ENCODE measurements around the gene LRRIQ4. TPM values are rescaled to one million over a fixed set of nuclear protein-coding genes. Genes with fewer than 3 reads are reported as not detected.

Gene LRRIQ4
- total RNA-seq, 1 donor from 2014 or later, result 0.16 TPM

DNA sequence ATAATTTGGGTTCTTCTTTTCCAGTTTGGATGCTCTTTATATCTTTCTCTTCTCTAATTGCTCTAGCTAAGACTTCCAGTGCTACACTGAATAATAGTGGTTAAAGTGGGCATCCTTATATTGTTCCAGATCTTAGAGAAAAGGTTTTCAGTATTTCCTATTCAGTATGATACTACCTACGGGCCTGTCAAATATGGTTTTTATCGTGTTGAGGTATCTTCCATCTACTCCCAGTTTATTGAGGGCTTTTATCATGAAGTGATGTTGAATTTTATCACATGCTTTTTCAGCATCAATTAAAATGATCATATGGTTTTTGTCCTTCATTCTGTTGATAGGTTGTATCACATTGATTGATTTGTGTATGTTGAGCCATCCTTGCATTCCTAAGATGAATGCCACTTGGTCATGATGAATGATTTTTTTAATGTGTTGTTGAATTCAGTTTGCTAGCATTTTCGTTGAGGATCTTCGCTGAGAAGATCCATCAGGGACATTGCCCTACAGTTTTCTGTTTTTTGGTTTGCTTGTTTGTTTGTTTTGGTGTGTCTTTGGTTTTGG lies 3.0 kb downstream of the LRRIQ4 start:
- intact Hi-C loops (cut with micrococcal nuclease), result no loop called here
- Mint-ChIP-seq H3K36me3 (ENCODE audit: low read depth) (peaks cover 12% of the 10 kb centered on the region), H3K27ac (no peak overlapping the region), H3K27me3 (ENCODE audit: low read depth) (peaks cover 33% of the 10 kb centered on the region), H3K4me1 (ENCODE audit: low read depth) (peaks cover 24% of the 10 kb centered on the region), H3K4me3 (ENCODE audit: low read depth) (no peak overlapping the region), H3K9me3 (peaks cover 24% of the 10 kb centered on the region)
- no peak for DNase-seq (ENCODE audit: low spot score)

DNA sequence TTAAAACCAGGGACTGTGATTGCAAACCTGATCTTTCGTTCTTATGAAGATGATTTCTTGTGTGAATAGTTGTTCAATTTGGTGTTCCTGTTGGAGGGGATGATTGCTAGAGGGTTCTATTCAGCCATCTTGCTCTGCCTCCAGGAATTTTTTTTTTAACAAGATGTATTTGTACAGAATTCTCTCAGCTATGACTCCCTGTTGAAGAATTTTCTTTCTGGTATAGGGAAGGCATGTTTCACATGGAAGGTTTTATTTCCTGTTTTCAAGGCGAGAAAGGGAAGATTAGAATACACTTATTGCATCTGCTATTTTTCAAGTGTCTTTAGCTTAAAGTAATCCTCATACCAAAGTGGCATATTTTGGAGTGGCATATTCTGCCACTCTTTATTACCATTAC lies 5.6 kb downstream of the LRRIQ4 start:
- Mint-ChIP-seq H3K27ac (no peak overlapping the region), H3K27me3 (ENCODE audit: low read depth) (peaks cover 35% of the 10 kb centered on the region), H3K9me3 (peaks cover 24% of the 10 kb centered on the region), H3K4me3 (ENCODE audit: low read depth) (no peak overlapping the region), H3K4me1 (ENCODE audit: low read depth) (peaks cover 10% of the 10 kb centered on the region), H3K36me3 (ENCODE audit: low read depth) (peaks cover 12% of the 10 kb centered on the region)
- intact Hi-C loops (cut with micrococcal nuclease), result no loop called here
- DNase-seq (ENCODE audit: low spot score), result no peak

DNA sequence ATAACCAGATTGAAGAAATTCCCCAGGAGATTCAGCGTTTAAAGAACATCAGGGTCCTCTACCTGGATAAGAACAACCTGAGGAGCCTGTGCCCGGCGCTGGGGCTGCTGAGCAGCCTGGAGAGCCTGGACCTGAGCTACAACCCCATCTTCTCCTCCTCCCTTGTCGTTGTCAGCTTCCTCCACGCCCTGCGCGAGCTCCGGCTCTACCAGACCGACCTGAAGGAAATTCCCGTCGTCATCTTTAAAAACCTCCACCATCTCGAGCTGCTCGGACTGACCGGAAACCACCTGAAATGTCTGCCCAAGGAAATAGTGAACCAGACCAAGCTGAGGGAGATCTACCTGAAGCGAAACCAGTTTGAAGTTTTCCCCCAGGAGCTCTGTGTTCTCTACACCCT lies 9.4 kb downstream of the LRRIQ4 start:
- Mint-ChIP-seq H3K27ac (no peak overlapping the region), H3K36me3 (ENCODE audit: low read depth) (no peaks in the 10 kb centered on the region), H3K4me1 (ENCODE audit: low read depth) (no peaks in the 10 kb centered on the region), H3K27me3 (ENCODE audit: low read depth) (peaks cover 25% of the 10 kb centered on the region), H3K4me3 (ENCODE audit: low read depth) (no peak overlapping the region), H3K9me3 (no peaks in the 10 kb centered on the region)
- DNase-seq (ENCODE audit: low spot score), result no peak
- intact Hi-C loops (cut with micrococcal nuclease), result no loop called here

DNA sequence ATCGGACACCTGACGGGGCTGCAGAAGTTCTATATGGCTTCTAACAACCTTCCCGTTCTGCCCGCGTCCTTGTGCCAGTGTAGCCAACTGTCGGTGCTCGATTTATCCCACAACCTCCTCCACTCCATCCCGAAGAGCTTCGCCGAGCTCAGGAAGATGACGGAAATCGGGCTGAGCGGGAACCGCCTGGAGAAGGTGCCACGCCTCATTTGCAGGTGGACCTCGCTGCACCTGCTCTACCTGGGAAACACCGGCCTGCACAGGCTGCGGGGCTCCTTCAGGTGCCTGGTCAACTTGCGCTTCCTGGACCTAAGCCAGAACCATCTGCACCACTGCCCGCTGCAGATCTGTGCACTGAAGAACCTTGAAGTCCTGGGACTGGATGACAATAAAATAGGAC lies 9.9 kb downstream of the LRRIQ4 start:
- Mint-ChIP-seq H3K4me3 (ENCODE audit: low read depth) (no peak overlapping the region), H3K36me3 (ENCODE audit: low read depth) (no peaks in the 10 kb centered on the region), H3K4me1 (ENCODE audit: low read depth) (no peaks in the 10 kb centered on the region), H3K27ac (no peak overlapping the region), H3K27me3 (ENCODE audit: low read depth) (peaks cover 21% of the 10 kb centered on the region), H3K9me3 (no peaks in the 10 kb centered on the region)
- no peak for DNase-seq (ENCODE audit: low spot score)
- intact Hi-C loops (cut with micrococcal nuclease), result no loop called here

DNA sequence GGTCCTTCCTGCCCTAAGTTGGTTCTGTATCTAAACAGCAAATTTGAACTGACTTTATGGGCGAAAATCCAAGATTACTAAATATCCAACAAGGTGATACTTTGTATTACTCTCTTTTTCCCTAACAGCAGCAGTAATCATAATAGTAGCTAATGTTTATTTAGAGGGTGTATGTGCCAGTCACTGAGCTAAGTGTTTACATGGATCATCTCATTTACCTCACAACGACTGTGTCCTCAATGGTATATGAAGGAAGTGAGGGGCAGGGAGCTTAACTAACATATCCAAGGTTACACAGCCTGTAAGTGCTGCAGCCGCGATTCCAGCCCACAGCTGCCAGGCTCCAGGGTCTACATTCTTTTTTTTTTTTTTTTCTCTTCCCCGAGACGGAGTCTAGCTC lies 10.3 kb downstream of the LRRIQ4 start:
- no peaks in the 10 kb centered on the region for H3K4me1 Mint-ChIP-seq (ENCODE audit: low read depth)
- H3K4me3 Mint-ChIP-seq (ENCODE audit: low read depth), result no peak overlapping the region
- H3K27me3 Mint-ChIP-seq (ENCODE audit: low read depth), result peaks cover 17% of the 10 kb centered on the region
- H3K27ac Mint-ChIP-seq, result no peak overlapping the region
- intact Hi-C loops (cut with micrococcal nuclease), result no loop called here
- no peak for DNase-seq (ENCODE audit: low spot score)
- no peaks in the 10 kb centered on the region for H3K36me3 Mint-ChIP-seq (ENCODE audit: low read depth)
- no peaks in the 10 kb centered on the region for H3K9me3 Mint-ChIP-seq

DNA sequence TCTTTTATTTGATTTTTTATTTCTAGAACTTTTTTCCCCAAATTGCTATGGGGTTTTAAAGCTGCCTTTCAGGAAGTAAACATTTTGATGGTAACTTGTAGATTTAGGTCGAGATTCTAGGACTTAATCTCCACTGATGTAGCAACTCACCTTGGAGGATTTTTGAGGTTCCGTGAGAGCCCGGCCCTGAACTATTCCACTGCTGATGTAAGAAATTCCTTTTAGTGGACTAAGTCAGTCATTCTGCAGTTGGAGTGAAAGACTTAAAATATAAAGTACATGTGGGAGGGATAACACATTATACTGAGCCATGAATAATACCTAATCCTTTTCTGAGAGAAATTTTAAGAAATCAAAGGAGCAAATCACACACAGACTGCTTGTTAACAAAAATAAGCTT lies 12.6 kb downstream of the LRRIQ4 start:
- Mint-ChIP-seq H3K4me1 (ENCODE audit: low read depth) (peaks cover 5% of the 10 kb centered on the region), H3K36me3 (ENCODE audit: low read depth) (no peaks in the 10 kb centered on the region)
- intact Hi-C loops (cut with micrococcal nuclease), result no loop called here

DNA sequence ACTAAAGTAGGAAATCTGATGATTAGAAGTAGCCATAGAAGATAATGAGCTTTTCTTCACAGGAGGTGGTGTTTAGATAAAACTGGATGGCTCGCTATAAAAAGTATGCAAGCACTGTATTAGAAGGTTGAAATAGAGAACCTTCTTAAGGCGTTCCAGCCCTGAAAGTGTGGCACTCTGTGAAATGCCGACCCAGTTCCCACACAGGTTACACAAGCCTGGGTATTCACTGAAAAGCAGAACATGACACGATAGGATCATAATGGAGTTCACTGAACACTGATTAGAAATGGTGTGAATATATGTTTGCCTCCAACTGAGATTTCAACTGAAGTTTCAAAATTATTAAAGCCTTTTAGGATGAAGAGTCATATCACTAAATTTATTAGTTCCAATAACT lies 15.0 kb downstream of the LRRIQ4 start:
- no peaks in the 10 kb centered on the region for H3K27me3 Mint-ChIP-seq (ENCODE audit: low read depth)
- no peaks in the 10 kb centered on the region for H3K36me3 Mint-ChIP-seq (ENCODE audit: low read depth)
- no peak overlapping the region for H3K27ac Mint-ChIP-seq
- H3K4me3 Mint-ChIP-seq (ENCODE audit: low read depth), result no peak overlapping the region
- DNase-seq (ENCODE audit: low spot score), result no peak
- intact Hi-C loops (cut with micrococcal nuclease), result no loop called here
- H3K4me1 Mint-ChIP-seq (ENCODE audit: low read depth), result peaks cover 5% of the 10 kb centered on the region
- H3K9me3 Mint-ChIP-seq, result no peaks in the 10 kb centered on the region

More for the DNA sequence above, 12.6 kb downstream of the LRRIQ4 start:
- no peak overlapping the region for H3K4me3 Mint-ChIP-seq (ENCODE audit: low read depth)
- H3K9me3 Mint-ChIP-seq, result no peaks in the 10 kb centered on the region
- no peak overlapping the region for H3K27ac Mint-ChIP-seq
- H3K27me3 Mint-ChIP-seq (ENCODE audit: low read depth), result peaks cover 2% of the 10 kb centered on the region
- DNase-seq (ENCODE audit: low spot score), result no peak

DNA sequence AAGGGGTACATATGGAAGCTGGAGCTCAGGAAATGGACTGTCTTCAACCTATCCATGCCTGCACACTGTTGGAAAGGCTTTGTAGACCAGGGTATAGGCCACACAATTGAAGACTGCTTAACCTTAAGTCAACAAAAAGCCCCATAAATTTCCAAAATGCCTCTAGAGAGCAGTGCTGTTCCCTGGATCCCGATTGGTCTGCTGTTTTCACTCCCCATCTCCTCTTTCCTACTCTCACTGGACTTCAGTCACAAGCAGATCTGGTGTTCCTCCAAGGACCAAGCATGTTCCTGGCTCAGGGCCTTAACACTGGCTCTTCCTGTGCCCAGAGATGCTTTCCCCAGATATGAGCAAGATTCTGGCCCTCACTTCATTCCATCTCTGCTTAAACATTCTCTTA lies 22.9 kb downstream of the LRRIQ4 start:
- intact Hi-C loops (cut with micrococcal nuclease), result no loop called here
- Mint-ChIP-seq H3K36me3 (ENCODE audit: low read depth) (no peaks in the 10 kb centered on the region), H3K27me3 (ENCODE audit: low read depth) (peaks cover 10% of the 10 kb centered on the region), H3K4me3 (ENCODE audit: low read depth) (no peak overlapping the region), H3K4me1 (ENCODE audit: low read depth) (no peaks in the 10 kb centered on the region), H3K9me3 (no peaks in the 10 kb centered on the region), H3K27ac (no peak overlapping the region)
- DNase-seq (ENCODE audit: low spot score), result no peak

DNA sequence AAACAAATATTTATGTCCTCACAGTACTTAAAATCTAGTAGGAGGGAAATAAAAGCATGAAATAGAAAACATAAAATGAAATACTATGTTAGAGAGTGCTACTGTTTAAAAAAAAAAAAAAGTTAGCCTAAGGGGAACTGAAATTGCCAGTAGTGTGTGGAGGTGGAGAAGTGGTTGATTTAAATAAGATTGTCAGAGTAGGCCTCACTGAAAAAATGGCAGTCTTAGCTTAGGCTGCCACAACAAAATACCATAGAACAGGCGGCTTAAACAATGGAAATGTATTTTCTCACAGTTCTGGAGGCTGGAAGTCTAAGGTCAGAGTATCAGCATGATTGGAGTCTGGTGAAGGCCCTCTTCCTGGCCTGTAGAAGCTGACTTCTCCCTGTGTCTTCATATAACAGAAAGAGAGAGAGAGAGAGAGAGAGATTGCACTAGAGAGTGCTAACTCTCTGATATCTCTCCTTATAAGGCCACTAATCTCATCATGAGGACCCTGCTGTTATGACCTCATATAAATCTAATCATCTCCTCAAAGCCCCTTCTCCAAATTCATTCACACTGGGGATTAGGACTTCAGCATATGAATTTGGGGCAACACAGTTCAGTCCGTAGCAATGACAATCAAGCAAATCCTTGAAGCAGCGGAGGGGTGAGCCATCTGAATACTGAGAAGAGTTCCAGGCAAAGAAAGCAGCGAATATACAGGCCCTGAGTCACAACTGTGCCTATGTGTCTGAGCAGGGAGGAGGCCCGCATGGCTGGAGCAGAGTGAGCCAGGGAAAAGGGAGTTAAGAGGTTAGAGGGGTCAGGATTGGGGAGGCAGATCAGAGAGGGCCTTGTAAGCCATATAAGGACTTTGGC lies 23.6 kb downstream of the LRRIQ4 start:
- Mint-ChIP-seq H3K4me3 (ENCODE audit: low read depth) (no peak overlapping the region), H3K9me3 (no peaks in the 10 kb centered on the region), H3K27ac (no peak overlapping the region), H3K4me1 (ENCODE audit: low read depth) (no peaks in the 10 kb centered on the region), H3K27me3 (ENCODE audit: low read depth) (peaks cover 15% of the 10 kb centered on the region), H3K36me3 (ENCODE audit: low read depth) (no peaks in the 10 kb centered on the region)
- DNase-seq (ENCODE audit: low spot score), result no peak
- intact Hi-C loops (cut with micrococcal nuclease), result no loop called here

DNA sequence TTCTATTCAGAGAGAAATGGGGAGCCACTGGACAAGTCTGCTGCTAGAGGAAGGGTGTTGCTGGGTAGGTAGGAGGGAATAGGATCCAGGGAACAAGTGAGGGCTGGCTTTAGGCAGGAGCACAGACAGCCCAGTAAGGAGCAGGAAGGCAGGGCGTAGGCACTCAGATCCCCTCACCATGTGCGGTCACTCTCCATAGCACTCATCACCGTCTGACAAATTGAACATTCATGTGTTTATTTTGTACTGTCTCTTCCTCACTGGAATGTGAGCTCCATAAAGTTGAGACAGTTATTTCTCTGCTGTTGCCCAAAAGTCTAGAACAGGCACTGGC lies 24.2 kb downstream of the LRRIQ4 start:
- no peaks in the 10 kb centered on the region for H3K4me1 Mint-ChIP-seq (ENCODE audit: low read depth)
- intact Hi-C loops (cut with micrococcal nuclease), result no loop called here
- H3K4me3 Mint-ChIP-seq (ENCODE audit: low read depth), result no peak overlapping the region
- H3K36me3 Mint-ChIP-seq (ENCODE audit: low read depth), result no peaks in the 10 kb centered on the region
- peaks cover 19% of the 10 kb centered on the region for H3K27me3 Mint-ChIP-seq (ENCODE audit: low read depth)
- DNase-seq (ENCODE audit: low spot score), result no peak
- H3K9me3 Mint-ChIP-seq, result no peaks in the 10 kb centered on the region
- H3K27ac Mint-ChIP-seq, result no peak overlapping the region

DNA sequence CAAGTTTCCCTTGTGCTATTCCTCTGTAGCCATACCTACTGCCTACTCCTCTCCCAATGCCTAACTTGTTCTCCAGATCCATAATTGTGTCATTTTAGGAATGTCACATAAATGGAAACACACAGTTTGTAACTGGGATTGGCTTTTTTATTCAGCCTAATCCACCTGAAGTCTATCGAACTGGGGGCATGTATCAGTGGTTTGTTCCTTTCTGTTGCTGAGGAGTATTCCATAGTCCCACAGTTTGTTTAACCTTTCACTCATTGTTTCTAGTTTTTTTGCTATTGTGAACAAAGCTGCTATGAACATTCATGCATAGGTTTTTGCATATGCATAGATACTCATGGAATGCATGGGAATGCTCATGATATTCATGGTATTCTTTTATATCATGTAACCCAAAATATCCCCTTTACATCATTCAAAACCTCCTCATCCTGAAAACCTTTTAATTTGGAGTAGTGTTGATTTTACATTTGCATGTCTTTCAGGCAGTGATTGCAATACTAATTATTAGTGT lies 25.9 kb downstream of the LRRIQ4 start:
- Mint-ChIP-seq H3K4me1 (ENCODE audit: low read depth) (no peaks in the 10 kb centered on the region), H3K4me3 (ENCODE audit: low read depth) (no peak overlapping the region), H3K27me3 (ENCODE audit: low read depth) (peaks cover 22% of the 10 kb centered on the region), H3K27ac (no peak overlapping the region), H3K9me3 (no peaks in the 10 kb centered on the region), H3K36me3 (ENCODE audit: low read depth) (no peaks in the 10 kb centered on the region)
- intact Hi-C loops (cut with micrococcal nuclease), result no loop called here
- DNase-seq (ENCODE audit: low spot score), result no peak

DNA sequence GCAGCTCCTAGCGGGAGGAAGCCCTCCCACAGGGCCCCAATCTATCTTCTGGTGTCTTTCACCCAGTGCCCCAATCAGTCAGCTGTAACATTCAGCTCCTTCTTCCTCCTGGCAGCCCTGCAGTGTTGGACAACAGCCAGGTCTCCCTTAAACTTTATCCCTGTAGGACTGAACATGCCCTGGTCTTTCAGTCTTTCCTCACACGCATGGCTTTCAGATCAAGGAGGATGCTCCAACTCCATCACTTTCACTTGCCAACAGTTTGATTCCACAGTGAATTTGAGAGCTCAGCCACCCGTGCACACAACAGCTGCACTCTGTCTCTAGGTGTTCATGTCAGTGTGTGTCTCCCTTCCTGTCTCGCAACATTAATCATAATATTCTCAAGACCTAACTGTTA lies 28.5 kb downstream of the LRRIQ4 start:
- no peaks in the 10 kb centered on the region for H3K36me3 Mint-ChIP-seq (ENCODE audit: low read depth)
- no peak overlapping the region for H3K4me3 Mint-ChIP-seq (ENCODE audit: low read depth)
- no peak overlapping the region for H3K27ac Mint-ChIP-seq
- H3K9me3 Mint-ChIP-seq, result no peaks in the 10 kb centered on the region
- no peaks in the 10 kb centered on the region for H3K4me1 Mint-ChIP-seq (ENCODE audit: low read depth)
- intact Hi-C loops (cut with micrococcal nuclease), result no loop called here
- DNase-seq (ENCODE audit: low spot score), result no peak
- peaks cover 29% of the 10 kb centered on the region for H3K27me3 Mint-ChIP-seq (ENCODE audit: low read depth)

DNA sequence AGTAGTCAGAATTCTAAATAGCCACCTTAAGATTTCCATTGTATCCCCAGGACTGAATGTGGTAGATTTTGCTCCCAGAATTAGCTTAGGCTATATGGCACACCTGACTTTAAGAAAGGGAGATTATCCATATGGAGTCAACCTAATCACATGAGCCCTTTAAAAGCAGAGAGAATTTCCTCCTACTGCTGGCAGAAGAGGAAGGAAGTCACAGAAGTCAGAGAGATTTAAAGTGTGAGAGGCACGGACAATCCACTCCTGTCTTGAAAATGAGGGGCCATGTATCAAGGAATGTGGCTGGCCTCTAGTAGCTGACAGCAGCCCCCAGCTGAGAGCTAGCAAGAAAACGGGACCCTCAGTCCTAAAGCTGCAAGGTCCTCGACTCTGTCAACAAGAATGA lies 30.3 kb downstream of the LRRIQ4 start:
- Mint-ChIP-seq H3K4me1 (ENCODE audit: low read depth) (no peaks in the 10 kb centered on the region), H3K27ac (no peak overlapping the region), H3K27me3 (ENCODE audit: low read depth) (peaks cover 29% of the 10 kb centered on the region), H3K36me3 (ENCODE audit: low read depth) (no peaks in the 10 kb centered on the region), H3K9me3 (no peaks in the 10 kb centered on the region), H3K4me3 (ENCODE audit: low read depth) (no peak overlapping the region)
- intact Hi-C loops (cut with micrococcal nuclease), result no loop called here
- DNase-seq (ENCODE audit: low spot score), result no peak
